KOPT-K1 (cell line): ENCODE measurements around the gene NTN1.

Experiments used
- H3K27ac ChIP-seq: fragments of 200-600 bp; sonication (generic); 2 replicates; pipeline ENCODE4 v1.5.1; 2016; ENCODE audit warnings: antibody characterized with exemption, mild to moderate bottlenecking, low read depth, low read length; ENCODE audit not compliant: poor library complexity, severe bottlenecking
- H3K36me3 ChIP-seq: fragments of 200-600 bp; sonication (generic); 2 replicates; pipeline ENCODE4 v1.5.1; 2017; ENCODE audit warnings: antibody characterized with exemption, mild to moderate bottlenecking, low read length, moderate library complexity; ENCODE audit not compliant: insufficient read depth
- H3K9me3 ChIP-seq: fragments of 200-600 bp; sonication (generic); 2 replicates; pipeline ENCODE4 v1.5.1; 2017; ENCODE audit warnings: antibody characterized with exemption, low read length, mild to moderate bottlenecking; ENCODE audit not compliant: insufficient read depth, poor library complexity, severe bottlenecking

NTN1 gene

GRCh38 chr17:9108146-9108545 lies 86.8 kb downstream of the NTN1 start:
- H3K9me3 ChIP-seq = no peaks in the 10 kb centered on the region
- no peaks in the 10 kb centered on the region for H3K36me3 ChIP-seq
- no peak overlapping the region for H3K27ac ChIP-seq

- H3K27ac ChIP-seq = no peak overlapping the region
- no peaks in the 10 kb centered on the region for H3K36me3 ChIP-seq
- H3K9me3 ChIP-seq = no peaks in the 10 kb centered on the region
These were observed 88.6 kb downstream of the NTN1 start for GRCh38 chr17:9109933-9110332.

DNA sequence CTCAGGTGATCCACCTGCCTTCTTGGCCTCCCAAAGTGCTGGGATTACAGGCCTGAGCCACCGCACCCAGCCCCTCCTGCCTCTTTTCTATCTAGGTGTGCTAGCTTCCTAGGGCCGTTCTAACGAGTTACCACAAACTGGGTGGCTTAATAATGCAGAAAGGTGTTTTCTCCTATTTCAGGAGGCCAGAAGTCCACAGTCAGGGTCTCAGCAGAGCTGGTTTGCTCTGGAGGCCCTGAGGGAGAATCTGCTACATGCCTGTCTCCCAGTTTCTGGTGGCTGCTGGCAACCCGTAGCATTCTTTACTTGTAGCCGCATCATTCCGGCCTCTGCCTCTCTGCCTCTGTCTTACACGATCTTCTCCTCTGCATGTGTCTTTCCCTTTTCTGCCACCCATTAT lies 89.2 kb downstream of the NTN1 start:
- no peak overlapping the region for H3K27ac ChIP-seq

GRCh38 chr17:9115214-9116191 lies 94.2 kb downstream of the NTN1 start:
- Histone ChIP-seq H3K36me3 (no peaks in the 10 kb centered on the region), H3K9me3 (peaks cover 7% of the 10 kb centered on the region), H3K27ac (no peak overlapping the region)

More for the DNA sequence above, 89.2 kb downstream of the NTN1 start:
- Histone ChIP-seq H3K36me3 (no peaks in the 10 kb centered on the region), H3K9me3 (no peaks in the 10 kb centered on the region)

DNA sequence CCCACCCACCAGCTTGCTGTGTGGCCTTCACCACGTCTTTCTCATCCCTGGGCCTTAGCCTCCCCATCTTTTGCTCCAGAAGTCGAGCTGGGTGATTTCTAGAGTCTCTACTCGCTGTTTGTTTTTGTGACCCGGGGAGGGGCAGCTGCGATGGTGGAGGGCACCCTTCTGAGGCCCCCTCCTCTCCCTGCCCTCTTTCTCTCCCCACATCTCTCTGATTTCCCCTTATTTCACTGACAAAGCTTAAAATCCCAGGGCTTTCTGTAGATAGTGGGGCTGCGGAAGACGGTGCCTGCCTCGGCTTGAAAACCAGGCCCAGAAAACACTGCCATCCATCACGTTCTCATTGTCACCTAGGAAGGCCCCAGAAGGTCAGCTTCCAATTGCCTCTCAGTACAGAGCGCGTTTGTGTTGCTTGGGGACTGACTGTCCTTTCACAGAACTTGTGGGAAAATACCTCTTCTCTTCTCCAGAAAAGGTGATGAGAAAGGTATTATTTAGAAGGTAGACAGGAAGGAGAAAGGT lies 95.1 kb downstream of the NTN1 start:
- H3K36me3 ChIP-seq = no peaks in the 10 kb centered on the region
- peaks cover 7% of the 10 kb centered on the region for H3K9me3 ChIP-seq
- H3K27ac ChIP-seq = no peak overlapping the region

- no peak overlapping the region for H3K27ac ChIP-seq
- peaks cover 7% of the 10 kb centered on the region for H3K9me3 ChIP-seq
These were observed 95.7 kb downstream of the NTN1 start for GRCh38 chr17:9116861-9117568.

GRCh38 chr17:9120471-9120870 lies 99.2 kb downstream of the NTN1 start:
- H3K27ac ChIP-seq = no peak overlapping the region
- H3K9me3 ChIP-seq = peaks cover 7% of the 10 kb centered on the region
- no peaks in the 10 kb centered on the region for H3K36me3 ChIP-seq

More at GRCh38 chr17:9116861-9117568, 95.7 kb downstream of the NTN1 start:
- H3K36me3 ChIP-seq = no peaks in the 10 kb centered on the region

GRCh38 chr17:9121186-9121820 lies 100.0 kb downstream of the NTN1 start:
- H3K27ac ChIP-seq = no peak overlapping the region
- H3K36me3 ChIP-seq = no peaks in the 10 kb centered on the region
- peaks cover 7% of the 10 kb centered on the region for H3K9me3 ChIP-seq

- no peak overlapping the region for H3K27ac ChIP-seq
- H3K36me3 ChIP-seq = no peaks in the 10 kb centered on the region
- H3K9me3 ChIP-seq = peaks cover 2% of the 10 kb centered on the region
These were observed 102.6 kb downstream of the NTN1 start for GRCh38 chr17:9123594-9124553.

- no peaks in the 10 kb centered on the region for H3K9me3 ChIP-seq
- no peak overlapping the region for H3K27ac ChIP-seq
- H3K36me3 ChIP-seq = no peaks in the 10 kb centered on the region
These were observed 103.2 kb downstream of the NTN1 start for GRCh38 chr17:9124554-9124935.

DNA sequence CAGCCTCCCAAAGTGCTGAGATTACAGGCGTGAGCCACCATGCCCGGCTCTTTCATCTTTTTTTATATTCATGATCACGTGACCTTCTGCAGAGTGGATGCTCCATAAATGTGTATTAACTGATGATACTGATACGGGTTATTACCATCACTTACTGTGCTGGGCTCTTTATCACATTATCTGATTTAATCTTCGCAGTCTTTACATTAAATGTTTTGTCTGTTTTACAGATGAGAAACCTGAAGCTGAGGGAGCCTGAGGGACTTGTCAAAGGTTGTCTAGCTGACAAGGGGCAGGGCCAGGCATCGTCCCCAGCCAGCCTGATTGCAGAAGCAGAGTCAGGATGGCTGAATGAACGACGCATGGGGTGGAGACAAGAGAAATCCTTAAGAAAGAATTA lies 104.4 kb downstream of the NTN1 start:
- Histone ChIP-seq H3K9me3 (no peaks in the 10 kb centered on the region), H3K27ac (no peak overlapping the region)

DNA sequence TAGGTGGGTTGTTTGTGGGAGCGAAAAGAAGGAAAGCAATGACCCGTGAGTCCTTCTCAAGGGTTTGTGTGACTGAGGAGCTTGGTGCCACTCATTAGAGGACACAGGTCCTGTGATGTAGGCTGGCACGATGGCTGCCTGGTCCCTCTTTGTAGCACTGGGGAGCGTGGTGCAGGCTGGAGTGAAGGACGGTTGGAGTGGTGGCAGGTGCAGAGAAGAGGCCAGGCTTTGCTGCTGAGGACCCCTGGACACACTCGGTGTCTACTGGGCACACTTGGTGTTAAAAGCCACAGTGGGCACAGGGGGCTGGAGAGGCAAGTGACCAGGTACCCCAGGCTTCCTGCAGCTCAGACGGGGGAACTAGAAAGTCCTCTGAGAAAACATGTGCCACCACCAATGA lies 106.0 kb downstream of the NTN1 start:
- no peaks in the 10 kb centered on the region for H3K9me3 ChIP-seq
- no peak overlapping the region for H3K27ac ChIP-seq
- no peaks in the 10 kb centered on the region for H3K36me3 ChIP-seq

More for the DNA sequence above, 104.4 kb downstream of the NTN1 start:
- H3K36me3 ChIP-seq = no peaks in the 10 kb centered on the region

DNA sequence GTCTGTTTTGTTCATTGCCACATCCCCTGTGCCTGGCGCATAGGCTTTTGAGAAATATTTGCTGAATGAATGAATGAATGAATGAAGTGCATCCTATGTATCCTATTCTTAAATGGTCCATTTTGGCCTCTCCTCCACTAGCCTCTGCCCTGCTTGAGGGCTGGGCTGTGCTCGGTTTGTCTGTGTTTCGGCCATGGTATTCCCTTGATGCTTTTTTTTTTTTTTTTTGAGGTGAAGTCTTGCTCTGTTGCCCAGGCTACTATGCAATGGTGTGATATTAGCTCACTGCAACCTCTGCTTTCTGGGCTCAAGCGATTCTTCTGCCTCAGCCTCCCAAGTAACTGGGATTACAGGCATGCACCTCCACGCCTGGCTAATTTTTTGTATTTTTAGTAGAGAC lies 110.1 kb downstream of the NTN1 start:
- H3K9me3 ChIP-seq = no peaks in the 10 kb centered on the region
- H3K36me3 ChIP-seq = no peaks in the 10 kb centered on the region
- no peak overlapping the region for H3K27ac ChIP-seq

DNA sequence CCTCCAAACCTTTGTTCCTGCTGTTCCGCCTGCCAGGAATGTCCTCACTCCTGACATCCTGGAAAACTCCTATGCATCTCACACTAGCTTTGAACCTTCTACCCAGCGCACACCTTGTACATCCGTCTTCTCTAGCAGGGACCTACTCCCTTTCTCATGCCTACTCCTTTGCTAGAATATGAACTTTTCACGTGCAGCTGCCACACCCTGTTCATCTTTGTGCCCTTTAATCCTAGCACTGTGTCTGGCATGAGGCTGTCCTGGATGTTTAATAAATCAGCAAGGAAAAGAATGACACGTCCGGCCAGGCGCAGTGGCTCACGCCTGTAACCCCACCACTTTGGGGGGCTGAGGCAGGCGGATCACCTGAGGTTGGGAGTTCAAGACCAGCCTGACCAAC lies 111.0 kb downstream of the NTN1 start:
- no peaks in the 10 kb centered on the region for H3K9me3 ChIP-seq
- no peaks in the 10 kb centered on the region for H3K36me3 ChIP-seq
- H3K27ac ChIP-seq = no peak overlapping the region
